Left cardiac atrium (tissue), 4 donors: Measurements from ENCODE around the gene BRSK1. TPM values are rescaled to one million over a fixed set of nuclear protein-coding genes. Genes with fewer than 3 reads are reported as not detected.

ENCODE experiments used
- ATAC-seq, 2 donors: fragments of 200-7000 bp; cut with Tn5 transposase; one replicate each; pipeline ENCODE4 v1.9.1; 2020; ENCODE audit warnings: mild to moderate bottlenecking in 2 of 2, moderate library complexity in 2 of 2
- DNase-seq: peaks from one replicate; pipeline ENCODE4 v3.0.0-alpha.2; 2020
- intact Hi-C, 2 donors: fragments of 100-400 bp; cut with DNase I; formaldehyde crosslinking; loops; one replicate each; pipeline versions ENCODE4 v1.14.1 to v1.15.1; 2022 to 2023
- total RNA-seq, 2 donors: library from RNA; stranded (reverse); fragmentation: NEBNext Ultra II Directional; extraction: Animal tissue kit (Norgen Biotek cat#: 25700); gene quantifications; one replicate each; pipeline ENCODE4 v1.2.1, GENCODE V29; 2021
- donor health status: DM: no; HTN: yes; CAD: no.
- donor health status: DM: no; HTN: yes; CAD: no; lungs with severe emphysema.
- donor health status: DM: yes; HTN: yes; CAD: no.
- donor health status: Dilated cardiomyopathy.

Gene BRSK1
- total RNA-seq, 2 donors from 2014 or later: 9.1 to 19.5 TPM

- ATAC-seq (no peak), DNase-seq (no peak)
- intact Hi-C loops: no loop called here
Observed at GRCh38 chr19:55297267-55297666, 13.5 kb downstream of the BRSK1 start.

- DNase-seq: no peak
- no peak for ATAC-seq
- intact Hi-C loops: loop anchor here (5.0 to 10.0 kb wide), 2 partner anchors 82 to 85 kb away; partner anchors contain the start of genes TMEM238 (in 2 of the 2) and RPL28 (in 1 of the 2)
Observed at GRCh38 chr19:55299991-55300390, 16.2 kb downstream of the BRSK1 start.

- intact Hi-C loops: loop anchor here (5.0 to 10.0 kb wide), 2 partner anchors 81 to 84 kb away; partner anchors contain the start of genes TMEM238 (in 2 of the 2) and RPL28 (in 1 of the 2)
- DNase-seq: no peak
Observed at GRCh38 chr19:55300886-55301458, 17.2 kb downstream of the BRSK1 start.

GRCh38 chr19:55301459-55302317 lies 17.9 kb downstream of the BRSK1 start:
- intact Hi-C loops: loop anchor here (5.0 to 10.0 kb wide), 2 partner anchors 81 to 83 kb away; partner anchors contain the start of genes TMEM238 (in 2 of the 2) and RPL28 (in 1 of the 2)
- peak; percentile 89 to 91 for ATAC-seq

More at GRCh38 chr19:55300886-55301458, 17.2 kb downstream of the BRSK1 start:
- ATAC-seq: no peak

GRCh38 chr19:55302318-55302703 lies 18.5 kb downstream of the BRSK1 start:
- intact Hi-C loops: loop anchor here (5.0 to 10.0 kb wide), 2 partner anchors 80 to 82 kb away; partner anchors contain the start of genes TMEM238 (in 2 of the 2) and RPL28 (in 1 of the 2)
- no peak for DNase-seq

More at GRCh38 chr19:55301459-55302317, 17.9 kb downstream of the BRSK1 start:
- DNase-seq: peak; percentile 92

GRCh38 chr19:55303477-55303876 lies 19.7 kb downstream of the BRSK1 start:
- DNase-seq (no peak), ATAC-seq (no peak)
- intact Hi-C loops: loop anchor here (5.0 to 10.0 kb wide), 2 partner anchors 79 to 81 kb away; partner anchors contain the start of genes TMEM238 (in 2 of the 2) and RPL28 (in 1 of the 2)

More at GRCh38 chr19:55302318-55302703, 18.5 kb downstream of the BRSK1 start:
- no peak for ATAC-seq

- intact Hi-C loops: loop anchor here (5.0 to 10.0 kb wide), 2 partner anchors 78 to 80 kb away; partner anchors contain the start of genes TMEM238 (in 2 of the 2) and RPL28 (in 1 of the 2)
- DNase-seq: peak; percentile 53
Observed at GRCh38 chr19:55304279-55304978, 20.6 kb downstream of the BRSK1 start.

GRCh38 chr19:55304980-55305379 lies 21.2 kb downstream of the BRSK1 start:
- ATAC-seq (no peak), DNase-seq (no peak)
- intact Hi-C loops: loop anchor here (5.0 to 10.0 kb wide), 2 partner anchors 77 to 80 kb away; partner anchors contain the start of genes TMEM238 (in 2 of the 2) and RPL28 (in 1 of the 2)

More at GRCh38 chr19:55304279-55304978, 20.6 kb downstream of the BRSK1 start:
- peak; percentile 18 to 36 for ATAC-seq

- DNase-seq (no peak), ATAC-seq (peak; percentile 55 to 69)
- intact Hi-C loops: loop anchor here in 1 of 2 donors (10.0 kb wide), 1 partner anchor 79 kb away; the partner anchor contains the start of genes RPL28 and TMEM238
Observed at GRCh38 chr19:55305491-55305890, 21.7 kb downstream of the BRSK1 start.

- ATAC-seq: no peak
- intact Hi-C loops: loop anchor here in 1 of 2 donors (10.0 kb wide), 1 partner anchor 79 kb away; the partner anchor contains the start of genes RPL28 and TMEM238
- no peak for DNase-seq
Observed at GRCh38 chr19:55305983-55306562, 22.3 kb downstream of the BRSK1 start.

- intact Hi-C loops: loop anchor here in 1 of 2 donors (10.0 kb wide), 1 partner anchor 78 kb away; the partner anchor contains the start of genes RPL28 and TMEM238
- ATAC-seq (no peak), DNase-seq (no peak)
Observed at GRCh38 chr19:55306712-55307111, 22.9 kb downstream of the BRSK1 start.

GRCh38 chr19:55308281-55308680 lies 24.5 kb downstream of the BRSK1 start:
- no peak for ATAC-seq

GRCh38 chr19:55309448-55309847 lies 25.7 kb downstream of the BRSK1 start:
- DNase-seq: no peak
- intact Hi-C loops: loop anchor here in 1 of 2 donors (10.0 kb wide), 1 partner anchor 75 kb away; the partner anchor contains the start of genes RPL28 and TMEM238
- no peak for ATAC-seq

More at GRCh38 chr19:55308281-55308680, 24.5 kb downstream of the BRSK1 start:
- intact Hi-C loops: loop anchor here in 1 of 2 donors (10.0 kb wide), 1 partner anchor 77 kb away; the partner anchor contains the start of genes RPL28 and TMEM238
- DNase-seq: no peak

- no peak for ATAC-seq
- intact Hi-C loops: no loop called here
Observed at GRCh38 chr19:55310498-55310897, 26.7 kb downstream of the BRSK1 start.

GRCh38 chr19:55311397-55311796 lies 27.6 kb downstream of the BRSK1 start:
- intact Hi-C loops: no loop called here
- ATAC-seq (no peak), DNase-seq (no peak)

More at GRCh38 chr19:55310498-55310897, 26.7 kb downstream of the BRSK1 start:
- no peak for DNase-seq

GRCh38 chr19:55311797-55312196 lies 28.0 kb downstream of the BRSK1 start:
- intact Hi-C loops: no loop called here
- ATAC-seq (no peak), DNase-seq (no peak)

- intact Hi-C loops: no loop called here
- DNase-seq (no peak), ATAC-seq (peak in 1 of 2 donors; percentile 7)
Observed at GRCh38 chr19:55312621-55313512, 29.1 kb downstream of the BRSK1 start.
